ENCODE data around the gene RELL1.

DNA sequence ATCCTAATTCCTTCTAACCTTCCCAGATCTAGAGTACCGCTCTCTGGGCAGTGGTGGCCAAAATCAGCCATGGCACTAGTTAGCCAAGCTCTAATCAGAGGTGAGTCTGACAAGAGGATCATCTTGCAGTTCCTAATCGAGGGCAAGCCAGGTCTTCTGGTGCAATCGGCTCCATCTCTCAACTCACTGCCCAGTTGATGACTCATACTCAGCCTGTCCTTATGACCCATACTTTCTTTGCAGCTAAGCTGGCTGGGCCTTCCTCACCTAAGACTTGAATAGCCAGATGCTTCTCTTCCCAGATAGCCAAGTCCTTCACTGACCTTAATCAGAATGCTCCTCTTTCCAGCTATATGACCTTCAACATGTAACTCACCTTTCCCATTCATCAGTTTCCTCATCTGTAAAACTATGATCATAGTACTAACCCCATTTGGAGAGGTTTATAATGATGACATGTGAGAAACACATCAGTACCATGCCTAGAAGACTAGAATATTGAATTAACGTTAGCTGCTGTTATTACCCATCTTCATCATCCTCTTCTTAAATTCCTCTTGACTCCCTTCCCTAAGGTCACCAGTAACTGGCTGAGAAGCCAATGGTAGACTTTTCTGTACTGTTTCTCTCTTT, 57.1 kb downstream of the RELL1 start:
- TF ChIP-seq POLR2A (IDR thresholded peaks at IDR 0.05; ENCODE audit: low read length), result no peak
- TF ChIP-seq GATA1 (IDR thresholded peaks at IDR 0.05; ENCODE audit: low read depth, low read length), result no peak

Measured in erythroblast (primary cell).